Right ventricle myocardium superior (tissue), 1 donor: ENCODE results near the gene SND1. TPM values are rescaled to one million over a fixed set of nuclear protein-coding genes. Genes with fewer than 3 reads are reported as not detected.
A peak's percentile ranks its signal among the peaks of the same experiment; 100 is the strongest.

ENCODE experiments used
- ATAC-seq: fragments of 200-7000 bp; cut with Tn5 transposase; one replicate; pipeline ENCODE4 v1.9.1; 2020; ENCODE audit warnings: mild to moderate bottlenecking; ENCODE audit not compliant: poor library complexity
- DNase-seq: peaks from one replicate; pipeline ENCODE4 v3.0.0-alpha.2; 2020
- intact Hi-C: fragments of 100-400 bp; cut with DNase I; formaldehyde crosslinking; loops from one replicate; pipeline ENCODE4 v1.11.2; 2022
- total RNA-seq: library from RNA; stranded (reverse); fragmentation: NEBNext Ultra II Directional; extraction: Animal tissue kit (Norgen Biotek cat#: 25700); gene quantifications from one replicate; pipeline ENCODE4 v1.2.1, GENCODE V29; 2021
- donor health status: DM: no; HTN: yes; CAD: no; lungs with severe emphysema.

Gene SND1
- total RNA-seq, 1 donor from 2014 or later = 81.9 TPM

DNA sequence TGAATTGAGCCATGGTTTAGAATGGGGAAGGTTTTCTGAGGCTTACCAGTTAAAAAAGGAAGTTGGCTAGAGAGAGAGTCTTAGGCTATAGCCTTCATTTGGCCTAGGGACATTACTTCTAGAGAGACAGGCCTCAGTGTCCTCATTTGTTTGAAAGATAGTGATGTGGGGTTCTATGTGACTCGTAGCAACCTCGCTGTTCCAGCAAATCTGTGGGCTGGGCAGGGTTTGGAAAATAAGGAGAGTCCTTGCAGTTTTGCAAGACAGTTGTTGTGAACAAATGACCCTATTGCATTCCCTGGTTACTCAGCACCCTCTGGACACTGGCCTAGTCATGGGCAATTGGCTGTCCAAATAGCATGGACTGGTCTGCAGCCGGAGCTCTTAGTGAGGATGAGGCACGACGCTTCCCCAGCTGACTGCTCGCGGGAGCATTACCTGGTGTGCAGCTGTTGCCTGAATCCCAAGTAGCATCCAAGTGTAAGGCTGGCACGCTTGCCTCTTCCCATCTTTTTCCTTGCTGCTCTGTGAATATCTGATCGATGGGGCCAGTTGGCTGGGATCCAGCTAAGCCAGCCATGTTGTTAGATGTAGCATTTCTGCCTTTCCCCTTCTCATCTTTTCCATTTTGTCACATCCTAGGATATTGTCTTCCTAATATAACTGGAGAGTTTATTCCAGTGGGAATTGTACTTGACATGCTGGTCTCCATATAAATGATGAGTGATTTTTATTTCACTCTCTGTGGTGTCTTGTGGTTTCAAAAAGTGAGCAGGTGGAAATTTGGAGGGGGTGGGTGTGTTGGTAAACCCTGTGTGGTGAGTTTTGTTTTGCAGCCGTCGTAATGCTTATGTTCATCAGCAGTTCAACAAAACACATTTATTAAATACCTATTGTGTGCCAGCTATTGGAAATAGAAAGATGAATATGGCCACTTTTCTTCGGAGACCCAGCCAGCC, 99.8 kb downstream of the SND1 start:
- no peak for DNase-seq
- intact Hi-C loops = no loop called here
- no peak for ATAC-seq

DNA sequence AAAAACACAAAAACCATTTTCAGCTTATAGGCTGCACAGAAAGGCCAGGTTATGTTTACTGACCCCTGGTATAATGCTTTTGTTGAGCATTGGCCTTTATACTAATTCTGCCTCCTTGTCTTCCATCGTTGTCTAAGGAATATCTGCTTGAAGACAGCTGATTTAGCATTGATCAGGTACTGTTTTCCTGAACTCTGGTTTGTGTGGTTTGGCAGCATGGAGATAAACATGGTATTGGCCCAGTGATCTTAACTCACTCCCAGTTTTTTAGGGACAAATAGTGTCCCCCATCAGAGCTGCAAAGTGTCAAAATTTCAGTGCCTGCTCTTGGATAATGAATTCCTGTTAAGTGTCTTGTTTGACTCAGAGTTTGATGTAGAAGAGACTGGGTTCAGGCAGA, 100.8 kb downstream of the SND1 start:
- no peak for ATAC-seq
- DNase-seq = no peak
- intact Hi-C loops = no loop called here

DNA sequence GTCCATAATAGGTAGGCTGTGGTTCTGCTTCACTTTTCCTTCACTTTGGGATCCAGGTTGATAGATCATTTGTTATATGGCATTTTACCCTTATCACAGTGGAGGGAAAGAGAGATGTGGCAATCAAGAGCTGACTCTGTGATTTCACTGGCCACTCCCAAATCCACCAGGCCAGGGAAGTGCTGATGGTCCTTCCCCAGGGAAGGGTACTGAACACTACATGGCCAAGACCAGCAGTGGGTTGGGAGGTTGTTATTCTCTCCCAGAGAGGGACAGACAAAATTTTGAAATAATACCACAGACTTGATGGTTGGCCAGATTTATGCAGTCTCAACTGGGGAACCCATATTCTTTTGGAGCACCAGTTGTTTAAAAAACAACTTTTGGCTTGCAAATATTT, 102.5 kb downstream of the SND1 start:
- intact Hi-C loops = no loop called here
- peak; percentile 46 for ATAC-seq
- DNase-seq = no peak

DNA sequence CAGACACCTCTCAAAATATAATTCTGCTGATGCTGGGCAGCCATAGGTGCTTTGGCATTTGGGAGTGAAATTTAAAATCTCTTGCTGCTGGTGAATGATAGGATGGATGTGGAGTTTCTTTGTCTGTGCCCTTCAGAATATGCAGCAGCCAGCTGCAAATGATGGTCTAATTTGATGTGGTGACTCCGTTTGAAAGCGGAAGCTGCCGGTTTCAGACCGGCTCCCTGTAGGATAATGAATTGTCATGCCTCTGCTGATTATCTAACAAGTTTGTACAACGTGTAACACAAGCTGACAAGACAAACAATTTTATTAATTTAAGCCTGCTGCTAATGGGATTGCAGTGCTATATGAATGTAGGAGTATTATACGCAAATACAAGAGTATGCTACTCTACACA, 103.5 kb downstream of the SND1 start:
- intact Hi-C loops = no loop called here
- no peak for DNase-seq
- ATAC-seq = no peak

DNA sequence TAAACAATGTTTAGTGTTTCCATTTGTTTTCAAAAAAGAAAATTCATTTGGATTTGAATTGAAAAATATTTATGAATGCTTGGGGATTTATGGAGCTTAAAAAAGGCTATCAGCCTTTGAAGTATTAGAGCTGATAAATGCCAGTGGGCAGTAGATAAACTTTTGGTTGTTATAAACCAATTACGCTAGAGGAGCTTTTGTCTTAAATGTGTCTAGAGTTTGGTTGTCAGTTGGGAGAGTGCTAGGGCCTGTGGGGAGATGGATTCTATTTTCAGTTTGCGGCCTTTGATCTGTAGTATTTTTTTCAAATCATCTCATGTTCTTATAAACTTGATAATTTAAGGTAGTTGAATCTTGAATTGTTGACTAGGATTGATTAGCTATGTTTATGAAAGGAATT, 104.0 kb downstream of the SND1 start:
- intact Hi-C loops = no loop called here
- no peak for DNase-seq
- no peak for ATAC-seq

DNA sequence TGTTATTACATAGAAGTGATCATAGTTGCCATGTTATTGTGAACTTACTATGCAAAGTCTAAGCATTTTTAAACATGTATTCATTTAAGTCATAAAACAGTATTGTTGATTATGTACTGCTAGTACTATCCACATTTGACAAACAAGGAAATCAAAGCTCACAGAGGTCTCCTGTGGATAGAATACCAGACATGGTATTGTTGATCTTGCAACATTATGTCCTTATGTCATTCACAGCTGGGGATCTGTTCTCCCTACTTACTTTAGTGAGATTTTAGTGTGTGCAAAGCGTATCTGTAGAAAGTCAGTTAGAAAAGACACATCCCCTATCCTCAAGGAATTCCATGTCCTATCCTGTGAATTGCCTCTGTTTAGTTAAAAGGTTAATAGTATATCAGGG, 106.1 kb downstream of the SND1 start:
- ATAC-seq (no peak), DNase-seq (no peak)
- intact Hi-C loops = no loop called here

DNA sequence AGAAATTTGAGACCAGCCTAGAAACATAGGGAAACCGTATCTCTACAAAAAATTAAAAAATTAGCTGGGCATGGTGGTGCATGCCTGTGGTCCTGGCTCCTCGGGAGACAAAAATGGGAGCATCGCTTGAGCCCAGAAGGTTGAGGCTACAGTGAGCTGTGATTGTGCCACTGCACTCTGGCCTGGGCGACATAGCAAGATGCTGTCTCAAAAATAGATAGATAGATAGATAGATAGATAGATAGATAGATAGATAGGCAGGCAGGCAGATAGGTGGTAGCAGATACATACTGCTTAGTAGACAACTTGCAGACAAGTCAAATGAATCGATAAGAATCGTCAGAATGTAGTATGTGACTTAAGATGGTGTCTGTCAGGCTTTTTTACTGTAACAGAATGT, 106.9 kb downstream of the SND1 start:
- DNase-seq (no peak), ATAC-seq (no peak)
- intact Hi-C loops = no loop called here

DNA sequence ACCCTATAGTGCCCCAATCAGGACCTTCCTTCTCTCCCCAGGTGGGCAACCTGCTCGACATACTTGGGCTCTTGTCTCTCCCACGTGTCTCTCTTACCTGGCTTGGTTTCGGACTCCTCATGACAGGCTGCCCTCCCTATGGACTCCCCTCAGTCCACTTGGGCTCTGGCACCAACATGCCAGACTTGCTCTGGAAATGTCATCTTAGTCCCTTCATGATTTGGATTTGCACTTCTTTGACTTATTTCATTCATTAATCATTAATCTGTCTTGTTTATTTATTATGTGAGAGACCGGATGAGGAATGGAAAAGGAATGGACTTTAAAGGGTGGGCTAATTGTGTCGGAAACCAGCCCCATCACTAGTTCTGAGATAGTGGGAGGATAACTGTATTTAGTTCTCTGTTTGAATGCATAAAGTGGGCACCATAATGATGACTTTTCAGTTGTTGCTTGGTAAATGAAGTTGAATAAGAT, 108.0 kb downstream of the SND1 start:
- DNase-seq (no peak), ATAC-seq (no peak)
- intact Hi-C loops = no loop called here

DNA sequence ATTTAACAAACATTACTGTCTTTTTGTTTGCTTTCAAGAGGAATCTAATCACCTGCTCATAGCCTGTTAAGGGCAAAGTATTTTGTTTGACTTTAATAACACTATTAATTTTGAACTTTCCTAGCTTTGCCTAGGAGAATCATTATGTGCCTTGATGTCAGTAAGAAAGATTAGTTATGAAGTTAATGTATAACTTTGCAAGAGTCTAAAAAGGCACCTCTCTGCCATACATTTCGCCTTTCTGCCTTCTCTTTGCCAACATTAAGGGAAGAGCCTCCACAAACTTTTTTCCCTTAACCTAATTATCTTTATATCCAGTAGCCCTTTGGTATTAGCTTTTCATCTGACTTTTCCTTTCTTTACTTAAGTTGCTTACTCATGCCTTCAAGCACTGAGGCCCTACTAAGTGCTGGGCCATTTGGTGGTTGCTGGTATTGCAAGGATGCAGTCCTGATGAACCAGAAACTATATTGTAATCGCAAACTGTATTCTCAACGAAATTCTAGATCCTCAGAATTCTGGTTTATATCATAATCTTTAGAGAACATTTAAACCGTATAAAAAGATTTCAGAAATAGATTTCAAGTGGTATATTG, 108.5 kb downstream of the SND1 start:
- intact Hi-C loops = no loop called here
- DNase-seq (no peak), ATAC-seq (no peak)

DNA sequence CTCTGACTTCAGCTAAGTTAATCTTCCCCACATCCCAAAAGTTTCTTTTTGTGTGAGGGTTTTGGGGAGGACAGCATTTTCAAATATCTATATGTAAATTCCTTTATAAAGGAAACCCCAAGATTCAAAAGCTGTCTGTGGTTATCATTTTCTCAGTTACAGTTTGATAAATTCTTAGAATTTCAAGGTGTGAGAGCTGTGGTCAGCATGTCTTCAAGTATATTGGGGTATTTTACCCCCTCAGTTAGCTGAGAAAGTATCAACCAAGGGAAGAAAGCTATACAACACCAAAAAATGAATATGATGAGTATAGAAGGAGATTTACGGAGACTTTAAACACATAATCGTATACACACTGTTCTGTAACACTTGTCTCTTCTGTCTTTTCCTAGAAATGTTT, 109.2 kb downstream of the SND1 start:
- DNase-seq (no peak), ATAC-seq (no peak)
- intact Hi-C loops = no loop called here

DNA sequence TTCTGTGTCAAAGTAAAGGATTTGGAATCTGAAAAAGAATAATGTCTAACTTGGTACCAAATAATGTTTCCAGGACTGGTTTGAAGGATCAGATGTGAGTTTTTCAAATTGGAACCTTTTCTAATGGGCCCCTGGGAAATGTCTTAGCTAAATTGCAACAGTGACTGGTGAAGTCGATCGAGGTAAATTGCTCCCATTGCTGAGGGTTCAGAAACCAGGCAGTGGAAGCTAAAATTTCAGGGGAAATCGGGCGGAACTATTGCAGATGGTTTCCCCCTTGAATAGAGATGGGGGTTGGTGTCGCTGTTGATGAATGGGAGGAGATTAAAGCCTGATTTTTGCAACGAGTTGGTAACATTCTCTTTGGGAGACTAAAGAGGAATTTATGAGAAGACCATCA, 112.7 kb downstream of the SND1 start:
- ATAC-seq = no peak
- intact Hi-C loops = no loop called here

DNA sequence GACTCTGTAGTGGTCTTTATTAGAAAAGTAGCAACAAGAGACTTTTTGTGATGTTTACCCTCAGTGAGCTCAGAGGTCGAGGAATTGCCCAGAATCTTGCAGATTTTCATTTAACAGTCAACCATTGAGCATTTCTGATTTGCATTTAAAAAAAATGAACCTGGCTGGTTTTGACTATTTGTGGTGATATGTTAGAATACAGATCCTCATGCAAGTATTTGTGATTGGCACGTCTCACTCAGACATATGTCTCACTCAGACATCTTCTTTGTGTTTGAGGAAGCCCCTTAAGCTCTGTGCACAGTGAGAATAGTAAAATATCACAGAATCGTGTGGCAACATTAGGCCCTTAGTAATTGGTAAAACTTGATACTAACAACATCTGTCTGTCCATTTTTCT, 113.2 kb downstream of the SND1 start:
- intact Hi-C loops = no loop called here
- ATAC-seq (no peak), DNase-seq (no peak)

More for the DNA sequence above, 112.7 kb downstream of the SND1 start:
- no peak for DNase-seq

DNA sequence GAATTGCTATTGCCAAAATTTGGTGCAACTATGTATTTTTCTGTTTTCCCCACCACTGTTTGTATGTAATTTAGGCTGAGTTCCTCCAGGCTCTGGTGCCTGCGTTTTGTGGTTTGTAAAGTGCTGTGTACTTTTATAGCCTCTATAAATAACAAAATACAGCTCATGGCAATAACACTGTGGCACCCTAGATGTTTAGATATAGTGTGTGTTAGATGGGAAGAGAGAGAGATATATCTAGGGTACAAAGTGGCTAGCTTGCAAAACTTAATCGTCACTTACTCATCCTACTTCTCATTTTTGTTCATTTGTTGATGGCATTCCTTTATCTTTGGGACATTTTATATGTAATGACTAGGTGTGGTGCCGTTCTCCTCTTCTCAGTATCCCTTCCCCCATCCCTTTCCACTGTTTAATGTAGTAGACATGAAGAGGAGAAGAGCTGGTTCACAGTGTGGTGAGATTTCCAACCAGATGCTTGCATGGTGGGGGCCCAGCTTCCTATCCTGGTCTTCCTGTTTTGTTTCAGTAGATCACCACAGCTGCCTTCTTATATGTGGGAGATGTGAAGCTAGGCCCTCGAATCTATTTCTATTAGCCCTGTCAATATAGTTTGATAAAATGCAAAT, 115.0 kb downstream of the SND1 start:
- ATAC-seq (no peak), DNase-seq (no peak)
- intact Hi-C loops = no loop called here

DNA sequence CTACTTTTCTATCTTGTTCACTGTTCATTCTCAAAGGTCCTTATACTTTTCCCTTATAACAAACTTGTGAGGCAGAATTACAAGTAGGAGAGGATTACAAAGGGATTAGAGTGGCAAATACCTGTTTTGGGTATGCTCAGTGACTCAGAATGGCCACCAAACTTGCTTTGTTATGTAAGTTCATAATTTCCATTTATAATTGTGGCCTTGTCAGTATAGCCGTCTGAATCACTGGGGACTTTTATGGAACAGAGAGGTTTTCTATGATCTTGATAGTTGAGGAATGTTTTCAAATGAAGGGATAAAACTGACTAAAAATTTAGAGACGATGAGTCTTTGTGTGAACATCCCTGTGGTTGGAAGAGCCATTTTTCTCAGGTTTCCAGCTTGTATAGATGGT, 116.2 kb downstream of the SND1 start:
- intact Hi-C loops = no loop called here
- no peak for ATAC-seq

DNA sequence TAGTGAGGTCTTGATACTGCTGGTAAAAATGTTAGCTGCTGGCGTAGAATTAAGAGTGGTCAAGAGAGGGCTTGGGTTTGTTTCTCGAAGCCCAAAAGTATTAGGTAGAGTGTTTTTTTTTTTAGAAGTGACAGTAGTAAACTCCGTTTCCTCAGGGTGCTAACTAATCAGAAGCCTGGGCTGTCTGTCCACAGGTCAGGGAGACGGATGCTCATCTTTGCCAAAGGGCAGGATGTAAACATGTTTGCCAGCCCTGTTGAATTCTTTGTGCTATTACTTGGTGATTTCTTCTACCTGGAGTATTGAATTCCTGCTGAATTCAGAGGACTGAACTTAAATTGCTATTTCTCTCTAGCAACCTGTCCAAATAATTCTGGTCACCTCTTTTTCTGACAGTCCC, 117.1 kb downstream of the SND1 start:
- DNase-seq = no peak
- intact Hi-C loops = no loop called here
- ATAC-seq = no peak

More for the DNA sequence above, 116.2 kb downstream of the SND1 start:
- no peak for DNase-seq

DNA sequence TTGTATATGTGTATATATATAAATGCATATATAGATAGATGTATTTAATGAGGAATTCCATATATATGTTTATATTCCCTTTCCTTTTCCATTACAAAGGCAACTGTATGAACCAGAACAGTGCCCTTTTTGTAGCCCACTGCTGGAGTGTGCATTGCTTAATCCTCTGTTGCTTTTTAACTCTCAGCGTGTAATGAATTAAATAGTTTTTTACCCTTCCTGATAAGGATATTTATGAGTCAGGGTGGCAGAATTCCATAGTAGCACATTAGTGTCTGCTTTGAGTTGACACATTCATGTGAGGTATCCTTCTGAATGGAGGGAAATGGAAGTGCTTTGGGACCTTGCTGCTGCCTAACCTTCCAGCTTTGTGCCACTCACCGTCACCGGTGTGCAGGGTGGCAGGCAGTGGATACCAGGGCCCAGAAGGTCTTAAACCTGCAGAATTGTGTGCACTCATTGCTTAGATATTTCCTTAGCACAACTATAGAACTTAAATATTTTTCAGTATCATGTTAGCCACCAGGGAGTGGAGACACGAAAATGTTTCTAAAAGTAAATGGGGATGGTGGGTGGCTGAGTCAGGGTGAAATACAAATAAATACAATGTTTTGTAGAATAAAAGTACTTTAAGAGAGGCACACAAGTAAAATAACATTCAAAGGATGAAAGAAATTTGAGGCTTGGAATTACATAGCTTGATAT, 117.9 kb downstream of the SND1 start:
- ATAC-seq (no peak), DNase-seq (no peak)
- intact Hi-C loops = no loop called here

DNA sequence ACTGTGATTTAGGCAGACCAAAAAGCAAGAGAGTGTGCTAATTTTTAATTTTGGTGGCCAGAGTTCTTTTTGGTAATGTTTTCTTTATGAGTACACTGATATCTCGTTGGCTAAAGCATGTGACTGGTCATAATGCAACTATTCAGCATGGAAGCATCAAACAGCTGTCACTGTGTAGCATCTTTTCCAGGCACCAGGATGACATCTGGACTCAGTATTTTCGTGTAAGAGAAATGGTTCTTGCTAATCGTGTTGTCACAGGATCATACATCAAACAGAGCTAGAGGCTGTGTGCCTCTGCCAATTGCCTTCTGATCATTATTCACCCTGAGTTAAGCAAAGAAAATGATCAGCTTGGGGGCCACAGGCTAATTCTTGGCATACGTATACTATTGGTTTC, 118.9 kb downstream of the SND1 start:
- intact Hi-C loops = no loop called here
- no peak for DNase-seq

DNA sequence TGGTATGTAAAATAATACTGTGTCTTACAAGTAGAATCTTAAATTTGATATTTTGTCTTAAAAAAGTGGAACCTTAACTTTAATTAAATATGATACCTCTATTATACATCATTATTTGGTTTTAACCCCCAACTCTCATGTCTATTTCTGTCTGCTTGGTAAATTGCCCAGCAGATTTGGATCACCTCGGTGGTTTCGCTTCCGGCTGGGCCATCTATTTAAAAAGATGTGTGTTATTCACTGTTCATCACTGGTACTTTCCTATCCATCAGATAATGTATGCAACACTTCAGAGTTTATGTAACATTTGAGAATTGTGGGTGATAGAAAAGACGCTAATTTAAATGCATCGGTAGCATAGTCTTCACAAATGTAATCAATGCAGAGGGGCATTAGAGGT, 119.7 kb downstream of the SND1 start:
- DNase-seq (no peak), ATAC-seq (no peak)
- intact Hi-C loops = no loop called here

More for the DNA sequence above, 118.9 kb downstream of the SND1 start:
- no peak for ATAC-seq

DNA sequence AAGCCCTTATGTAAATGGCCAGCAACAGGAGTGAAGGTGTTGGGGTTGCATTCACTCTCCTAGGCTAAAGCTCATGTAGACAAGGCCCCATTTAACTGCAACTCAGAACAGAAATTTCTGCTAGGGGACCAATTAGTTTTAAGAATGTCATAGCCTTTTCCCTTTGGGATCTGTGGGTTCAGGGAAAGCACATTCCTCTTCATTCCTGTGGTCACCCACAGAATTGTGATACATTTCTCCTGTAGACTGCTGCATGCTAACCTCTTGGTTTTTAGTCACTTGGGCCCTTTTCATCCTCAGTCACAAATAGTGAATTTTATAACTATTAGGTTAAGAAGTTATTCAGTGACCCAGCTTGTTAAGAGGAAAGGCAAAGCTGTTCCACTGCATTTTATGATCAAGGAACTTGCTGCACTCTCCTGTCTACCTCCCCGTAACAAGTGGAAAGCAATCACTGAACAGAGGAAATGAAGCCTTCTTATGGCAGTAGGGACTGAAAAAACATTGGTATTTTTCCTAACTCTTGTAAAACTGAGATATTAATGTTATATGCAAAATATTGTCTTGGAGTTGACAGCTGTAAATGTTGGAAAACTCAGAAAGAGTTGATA, 124.9 kb downstream of the SND1 start:
- intact Hi-C loops = no loop called here
- DNase-seq (no peak), ATAC-seq (no peak)
